ENCODE measurements around the gene ADAMTS18.

- TF ChIP-seq POLR2A (IDR thresholded peaks at IDR 0.05) = no peak
- no peak for TF ChIP-seq CTCF (IDR thresholded peaks at IDR 0.05)
- TF ChIP-seq POLR2AphosphoS5 (IDR thresholded peaks at IDR 0.05) = no peak
- TF ChIP-seq EP300 (IDR thresholded peaks at IDR 0.05; ENCODE audit: low read depth) = no peak
Observed at GRCh38 chr16:77290451-77291115, 144.3 kb downstream of the ADAMTS18 start.
